ENCODE results near the gene ZC2HC1C. TPM values are rescaled to one million over a fixed set of nuclear protein-coding genes. Genes with fewer than 3 reads are reported as not detected.
"Not testable (repeated sequence)": the region's sequence is repeated elsewhere in the genome, so short reads cannot be mapped to it uniquely, and the experiment has no call there.

Gene ZC2HC1C
- total RNA-seq, 2 donors from 2014 or later: 0.88 to 1.4 TPM

- DNase-seq (ENCODE audit: low spot score) (no peak), ATAC-seq (no peak)
- Mint-ChIP-seq H3K9me3 (no peaks in the 10 kb centered on the region), H3K27me3 (no peaks in the 10 kb centered on the region), H3K27ac (peak overlapping the region; percentile 6 to 76), H3K4me3 (peak overlapping the region; percentile 42), H3K36me3 (peaks cover 21% of the 10 kb centered on the region), H3K4me1 (ENCODE audit: low read depth in 2 of 2) (peaks cover 35 to 38% of the 10 kb centered on the region in 2 donors)
Measured at GRCh38 chr14:75123991-75124390, 54.5 kb downstream of the ZC2HC1C start.

GRCh38 chr14:75125617-75126016, 56.2 kb downstream of the ZC2HC1C start:
- ATAC-seq (no peak), DNase-seq (ENCODE audit: low spot score) (no peak)
- peak overlapping the region; percentile 93 for H3K4me3 Mint-ChIP-seq
- H3K27me3 Mint-ChIP-seq: no peaks in the 10 kb centered on the region
- peaks cover 35 to 38% of the 10 kb centered on the region in 2 donors for H3K4me1 Mint-ChIP-seq (ENCODE audit: low read depth in 2 of 2)
- H3K36me3 Mint-ChIP-seq: peaks cover 16% of the 10 kb centered on the region
- H3K27ac Mint-ChIP-seq: peak overlapping the region; percentile 90 to 95
- no peaks in the 10 kb centered on the region for H3K9me3 Mint-ChIP-seq

GRCh38 chr14:75126121-75126544, 56.7 kb downstream of the ZC2HC1C start:
- Mint-ChIP-seq H3K36me3 (peaks cover 15% of the 10 kb centered on the region), H3K27me3 (no peaks in the 10 kb centered on the region), H3K4me3 (peak overlapping the region; percentile 93), H3K9me3 (no peaks in the 10 kb centered on the region), H3K4me1 (ENCODE audit: low read depth in 2 of 2) (peaks cover 35 to 36% of the 10 kb centered on the region in 2 donors), H3K27ac (peak overlapping the region; percentile 90 to 95)
- DNase-seq (ENCODE audit: low spot score) (no peak), ATAC-seq (no peak)

- peak; percentile 92 for DNase-seq (ENCODE audit: low spot score)
Measured at GRCh38 chr14:75126679-75127473, 57.4 kb downstream of the ZC2HC1C start, which contains the start of gene NEK9. TSS of gene NEK9 (minus strand) at chr14:75127048. CDS start at chr14:75126921, 127 bp downstream.

GRCh38 chr14:75127474-75127820, 58.0 kb downstream of the ZC2HC1C start:
- ATAC-seq; DNase-seq (ENCODE audit: low spot score); H3K27me3 Mint-ChIP-seq; H3K9me3 Mint-ChIP-seq: not testable (repeated sequence)
- Mint-ChIP-seq H3K27ac (peak overlapping the region; percentile 90 to 95), H3K36me3 (peaks cover 13% of the 10 kb centered on the region), H3K4me3 (peak overlapping the region; percentile 93), H3K4me1 (ENCODE audit: low read depth in 2 of 2) (peaks cover 38% of the 10 kb centered on the region in 2 donors)

More at GRCh38 chr14:75126679-75127473, 57.4 kb downstream of the ZC2HC1C start, which contains the start of gene NEK9:
- Mint-ChIP-seq H3K4me3 (peak within 1 kb of the TSS; percentile 93), H3K36me3 (peaks cover 14% of the 10 kb centered on the region), H3K27me3 (no peaks in the 10 kb centered on the region), H3K9me3 (no peaks in the 10 kb centered on the region), H3K4me1 (ENCODE audit: low read depth in 2 of 2) (peaks cover 35% of the 10 kb centered on the region in 2 donors), H3K27ac (peak within 1 kb of the TSS; percentile 90 to 95)
- peak; percentile 97 to 98 for ATAC-seq

GRCh38 chr14:75127903-75128595, 58.6 kb downstream of the ZC2HC1C start:
- DNase-seq (ENCODE audit: low spot score) (no peak), ATAC-seq (no peak)
- Mint-ChIP-seq H3K9me3 (no peaks in the 10 kb centered on the region), H3K27ac (peak overlapping the region; percentile 90 to 95), H3K36me3 (peaks cover 15% of the 10 kb centered on the region), H3K4me3 (peak overlapping the region; percentile 93), H3K27me3 (no peaks in the 10 kb centered on the region), H3K4me1 (ENCODE audit: low read depth in 2 of 2) (peaks cover 41 to 42% of the 10 kb centered on the region in 2 donors)

GRCh38 chr14:75128596-75128990, 59.2 kb downstream of the ZC2HC1C start:
- ATAC-seq: no peak
- no peaks in the 10 kb centered on the region for H3K9me3 Mint-ChIP-seq
- no peaks in the 10 kb centered on the region for H3K27me3 Mint-ChIP-seq
- H3K27ac Mint-ChIP-seq: peak overlapping the region in 1 of 2 donors; percentile 36
- no peak for DNase-seq (ENCODE audit: low spot score)
- peak overlapping the region; percentile 93 for H3K4me3 Mint-ChIP-seq
- H3K4me1 Mint-ChIP-seq (ENCODE audit: low read depth in 2 of 2): peaks cover 41 to 42% of the 10 kb centered on the region in 2 donors
- H3K36me3 Mint-ChIP-seq: peaks cover 15% of the 10 kb centered on the region

Other genes starting within 250 kb of the ZC2HC1C start
- 1 to 10 TPM in 1 of 2 donors, under 1 TPM in 1; 0.56 to 1.5 TPM for gene PROX2, start 193.5 kb upstream of the ZC2HC1C start, total RNA-seq
- 100 to 1,000 TPM; 127 to 136 TPM for gene DLST, start 187.7 kb upstream of the ZC2HC1C start, total RNA-seq
- gene RPS6KL1, start 146.4 kb upstream of the ZC2HC1C start, total RNA-seq: 10 to 100 TPM; 10.0 to 12.8 TPM
- not detected for gene PGF, start 114.0 kb upstream of the ZC2HC1C start, total RNA-seq
- gene EIF2B2, start 66.7 kb upstream of the ZC2HC1C start, total RNA-seq: 10 to 100 TPM; 60.2 to 68.0 TPM
- 10 to 100 TPM; 27.6 to 40.2 TPM for gene MLH3, start 18.2 kb upstream of the ZC2HC1C start, total RNA-seq
- 10 to 100 TPM; 29.3 to 40.5 TPM for gene ACYP1, start 5.6 kb upstream of the ZC2HC1C start, total RNA-seq
- 10 to 100 TPM; 66.6 to 80.0 TPM for gene NEK9, start 57.4 kb downstream of the ZC2HC1C start, total RNA-seq
- gene TMED10, start 107.0 kb downstream of the ZC2HC1C start, total RNA-seq: 100 to 1,000 TPM; 200 to 265 TPM
- gene FOS, start 209.2 kb downstream of the ZC2HC1C start, total RNA-seq: 10 to 100 TPM; 25.3 to 35.2 TPM